ENCODE data around the gene LYRM4.
"Not testable (repeated sequence)": the region's sequence is repeated elsewhere in the genome, so short reads cannot be mapped to it uniquely, and the experiment has no call there.

LYRM4 gene

GRCh38 chr6:5122504-5123112 lies 138.1 kb downstream of the LYRM4 start:
- no peak for TF ChIP-seq POLR2A (IDR thresholded peaks at IDR 0.05; ENCODE audit: low read depth, low read length)
- FAIRE-seq (no peak), DNase-seq (ENCODE audit: insufficient read length, low spot score) (no peak)

GRCh38 chr6:5121956-5122355 lies 138.8 kb downstream of the LYRM4 start:
- FAIRE-seq (no peak), DNase-seq (ENCODE audit: insufficient read length, low spot score) (no peak)
- TF ChIP-seq POLR2A (IDR thresholded peaks at IDR 0.05; ENCODE audit: low read depth, low read length) = no peak

DNA sequence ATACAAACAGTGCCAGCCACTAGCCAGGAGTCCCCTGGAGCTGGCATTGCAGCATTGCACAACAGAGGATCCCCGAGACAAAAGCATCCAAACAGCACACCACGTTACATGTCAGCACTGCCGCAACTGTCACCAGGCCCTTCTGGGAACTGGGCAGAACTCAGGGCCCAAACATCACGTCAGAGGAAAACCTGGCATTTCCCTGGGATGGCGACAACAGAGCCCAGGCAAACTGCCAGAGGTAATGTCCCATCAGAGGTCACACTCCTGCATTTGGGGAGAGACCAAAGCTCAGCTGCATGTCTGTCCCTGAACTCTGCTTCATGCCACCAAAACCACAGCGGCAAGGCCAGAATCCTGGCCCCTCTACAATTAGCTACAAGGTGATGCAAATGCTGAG lies 139.3 kb downstream of the LYRM4 start:
- DNase-seq (ENCODE audit: insufficient read length, low spot score) (no peak), FAIRE-seq (no peak)
- TF ChIP-seq POLR2A (IDR thresholded peaks at IDR 0.05; ENCODE audit: low read depth, low read length) = no peak

GRCh38 chr6:5120543-5120942 lies 140.2 kb downstream of the LYRM4 start:
- FAIRE-seq; DNase-seq (ENCODE audit: insufficient read length, low spot score): not testable (repeated sequence)

GRCh38 chr6:5120011-5120410 lies 140.7 kb downstream of the LYRM4 start:
- DNase-seq (ENCODE audit: insufficient read length, low spot score) = no peak
- TF ChIP-seq POLR2A (IDR thresholded peaks at IDR 0.05; ENCODE audit: low read depth, low read length) = no peak
- no peak for FAIRE-seq

- no peak for TF ChIP-seq POLR2A (IDR thresholded peaks at IDR 0.05; ENCODE audit: low read depth, low read length)
- FAIRE-seq (no peak), DNase-seq (ENCODE audit: insufficient read length, low spot score) (no peak)
Measured at GRCh38 chr6:5119090-5119951, 141.4 kb downstream of the LYRM4 start.

GRCh38 chr6:5116243-5116991 lies 144.3 kb downstream of the LYRM4 start:
- TF ChIP-seq POLR2A (IDR thresholded peaks at IDR 0.05; ENCODE audit: low read depth, low read length) = no peak
- FAIRE-seq (no peak), DNase-seq (ENCODE audit: insufficient read length, low spot score) (no peak)

DNA sequence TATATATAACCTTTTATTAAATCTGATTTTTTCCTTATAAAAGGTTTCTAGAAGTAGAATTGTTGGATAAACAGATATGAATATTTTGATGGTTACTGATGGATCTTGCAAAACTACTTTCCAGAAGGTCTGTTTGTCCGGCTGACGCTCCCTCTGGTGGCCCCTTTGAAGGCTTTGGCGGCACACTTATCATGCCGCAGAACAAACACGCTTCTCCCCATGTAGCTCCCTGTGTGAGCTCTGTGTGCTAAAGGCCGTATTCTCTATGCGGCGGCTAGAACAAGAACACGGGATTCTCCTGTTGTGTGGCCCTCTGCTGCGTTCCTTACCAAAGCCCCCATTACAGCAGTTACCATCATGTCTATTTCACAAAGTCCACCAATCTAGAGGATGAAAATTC lies 145.6 kb downstream of the LYRM4 start:
- TF ChIP-seq POLR2A (IDR thresholded peaks at IDR 0.05; ENCODE audit: low read depth, low read length) = no peak
- FAIRE-seq = no peak
- DNase-seq (ENCODE audit: insufficient read length, low spot score) = no peak

- FAIRE-seq (no peak), DNase-seq (ENCODE audit: insufficient read length, low spot score) (no peak)
- no peak for TF ChIP-seq POLR2A (IDR thresholded peaks at IDR 0.05; ENCODE audit: low read depth, low read length)
Measured at GRCh38 chr6:5113096-5113495, 147.7 kb downstream of the LYRM4 start.

GRCh38 chr6:5112066-5112799 lies 148.5 kb downstream of the LYRM4 start:
- DNase-seq (ENCODE audit: insufficient read length, low spot score) = peak; percentile 53
- TF ChIP-seq POLR2A (IDR thresholded peaks at IDR 0.05; ENCODE audit: low read depth, low read length) = no peak
- peak; percentile 77 for FAIRE-seq

- no peak for TF ChIP-seq POLR2A (IDR thresholded peaks at IDR 0.05; ENCODE audit: low read depth, low read length)
- FAIRE-seq (no peak), DNase-seq (ENCODE audit: insufficient read length, low spot score) (no peak)
Measured at GRCh38 chr6:5111626-5112025, 149.1 kb downstream of the LYRM4 start.

GRCh38 chr6:5110246-5110645 lies 150.5 kb downstream of the LYRM4 start:
- no peak for DNase-seq (ENCODE audit: insufficient read length, low spot score)
- FAIRE-seq = no peak
- no peak for TF ChIP-seq POLR2A (IDR thresholded peaks at IDR 0.05; ENCODE audit: low read depth, low read length)

- TF ChIP-seq POLR2A (IDR thresholded peaks at IDR 0.05; ENCODE audit: low read depth, low read length) = no peak
- FAIRE-seq = no peak
- no peak for DNase-seq (ENCODE audit: insufficient read length, low spot score)
Measured at GRCh38 chr6:5109436-5109835, 151.3 kb downstream of the LYRM4 start.
